Stimulated activated CD4-positive, alpha-beta T cell treated with anti-CD3 and anti-CD28 coated beads, Interleukin-4, amount 100 ng/mL, for 1 hour (primary cell): Measurements from ENCODE around the gene RMC1.
"Not testable (repeated sequence)": the region's sequence is repeated elsewhere in the genome, so short reads cannot be mapped to it uniquely, and the experiment has no call there.

Source experiments
- DNase-seq: peaks from one replicate; pipeline ENCODE4 v3.0.0-alpha.2; 2020

The RMC1 gene

GRCh38 chr18:23503038-23503962 is at the start of gene RMC1:
RMC1 (plus strand) TSS chr18:23503511; CDS start chr18:23503619, 108 bp downstream.
- DNase-seq, result peak; percentile 99

DNA sequence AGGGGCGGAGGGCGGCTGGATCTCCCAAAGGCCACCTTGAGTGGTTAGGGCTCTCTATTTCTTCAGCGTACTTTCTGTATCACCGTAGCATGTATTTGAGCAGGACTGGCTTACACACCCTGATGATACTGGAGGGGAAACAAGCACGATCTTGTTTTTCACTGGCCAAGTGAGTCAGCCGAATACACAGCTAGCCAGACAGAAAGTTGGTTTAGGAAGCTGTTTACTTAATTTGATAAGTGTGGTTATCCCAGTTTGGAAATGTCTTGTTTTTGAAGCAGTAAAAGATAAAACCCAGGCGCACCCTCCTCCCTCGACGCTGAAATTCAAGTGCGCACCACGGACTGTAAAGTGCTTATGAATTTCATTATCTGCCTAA is 49.6 kb upstream of the RMC1 start:
- DNase-seq, result no peak

GRCh38 chr18:23456835-23457234 is 46.5 kb upstream of the RMC1 start:
- no peak for DNase-seq

DNA sequence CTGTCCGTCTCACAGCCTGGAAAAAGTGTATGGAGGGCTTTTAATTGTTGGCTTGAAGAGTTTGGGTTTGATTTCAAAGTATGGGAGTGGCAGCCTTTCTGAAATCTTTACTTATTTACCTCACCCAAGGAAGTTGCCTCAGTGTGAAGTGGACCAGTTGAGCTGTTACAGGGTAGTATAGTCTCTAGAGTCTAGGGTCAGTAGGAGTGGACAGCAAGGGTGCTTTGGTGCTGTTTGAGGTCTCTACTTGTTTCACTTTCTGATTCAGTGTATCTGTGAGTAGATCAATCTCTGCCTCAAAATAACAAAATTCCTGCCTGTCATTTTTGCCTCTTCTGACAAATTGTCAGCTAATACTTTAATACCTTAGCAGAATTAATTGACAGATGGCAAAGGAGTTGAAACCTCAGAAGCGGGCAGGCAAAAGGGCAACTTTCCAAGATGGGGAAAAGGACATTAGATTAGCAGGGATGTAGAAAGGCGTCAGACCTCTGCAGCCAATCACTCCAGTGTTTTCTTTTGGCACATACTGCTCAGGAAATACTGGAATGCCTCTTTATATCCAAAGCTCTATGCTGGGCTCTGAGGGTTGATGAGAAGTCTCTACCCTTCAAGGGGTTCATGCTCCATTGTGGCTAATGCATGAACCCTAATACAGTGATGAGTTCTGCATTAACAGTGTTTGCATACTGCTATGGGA is 44.3 kb upstream of the RMC1 start:
- DNase-seq, result no peak

- DNase-seq, result no peak
These were observed 43.8 kb upstream of the RMC1 start for GRCh38 chr18:23459530-23459921.

DNA sequence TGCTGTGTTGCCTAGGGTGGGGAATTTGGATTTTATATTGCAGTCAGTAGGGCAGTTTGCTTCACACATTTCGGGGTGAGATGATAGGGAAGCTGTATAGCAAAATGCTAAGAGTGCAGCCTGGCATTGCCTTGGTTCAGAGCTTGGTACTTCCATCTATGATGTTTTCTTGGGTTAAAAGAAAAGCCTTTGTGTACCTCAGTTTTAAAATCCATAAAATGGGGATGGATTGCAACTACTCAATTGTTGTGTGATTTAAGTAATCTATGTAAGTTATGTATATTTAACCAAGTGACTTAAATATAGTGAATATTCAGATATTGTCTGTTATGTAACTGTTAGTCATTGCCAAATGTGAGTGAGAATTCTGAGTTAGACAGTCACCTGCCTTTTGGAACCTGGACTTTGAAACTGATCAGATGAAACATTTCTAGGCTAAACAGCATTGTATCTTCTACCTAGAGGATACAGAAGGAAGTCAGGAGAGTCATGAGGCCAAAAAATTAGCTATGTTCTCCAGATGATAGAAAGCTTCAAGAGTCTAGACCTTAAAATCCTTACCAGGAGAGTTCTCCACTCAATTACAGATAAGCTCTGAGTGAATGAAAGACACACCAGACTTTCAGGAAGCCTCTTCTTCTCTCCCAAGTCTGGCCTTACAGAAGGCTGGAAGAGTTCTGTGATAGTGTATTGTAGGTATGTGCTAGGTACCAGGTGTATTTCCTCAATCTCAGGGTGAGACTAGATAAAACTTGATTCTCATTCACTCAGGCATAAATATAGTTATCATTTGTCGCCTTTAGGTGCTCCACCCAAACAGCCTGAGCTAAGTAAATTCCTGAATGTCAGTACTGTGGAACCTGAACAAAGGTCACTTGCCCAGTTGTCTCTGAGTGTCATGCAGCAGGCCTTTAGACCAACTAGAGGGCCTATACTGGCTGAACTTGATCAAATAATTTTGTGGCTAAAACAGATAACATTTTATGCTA is 42.7 kb upstream of the RMC1 start:
- no peak for DNase-seq

GRCh38 chr18:23462876-23463275 is 40.4 kb upstream of the RMC1 start:
- DNase-seq, result no peak

DNA sequence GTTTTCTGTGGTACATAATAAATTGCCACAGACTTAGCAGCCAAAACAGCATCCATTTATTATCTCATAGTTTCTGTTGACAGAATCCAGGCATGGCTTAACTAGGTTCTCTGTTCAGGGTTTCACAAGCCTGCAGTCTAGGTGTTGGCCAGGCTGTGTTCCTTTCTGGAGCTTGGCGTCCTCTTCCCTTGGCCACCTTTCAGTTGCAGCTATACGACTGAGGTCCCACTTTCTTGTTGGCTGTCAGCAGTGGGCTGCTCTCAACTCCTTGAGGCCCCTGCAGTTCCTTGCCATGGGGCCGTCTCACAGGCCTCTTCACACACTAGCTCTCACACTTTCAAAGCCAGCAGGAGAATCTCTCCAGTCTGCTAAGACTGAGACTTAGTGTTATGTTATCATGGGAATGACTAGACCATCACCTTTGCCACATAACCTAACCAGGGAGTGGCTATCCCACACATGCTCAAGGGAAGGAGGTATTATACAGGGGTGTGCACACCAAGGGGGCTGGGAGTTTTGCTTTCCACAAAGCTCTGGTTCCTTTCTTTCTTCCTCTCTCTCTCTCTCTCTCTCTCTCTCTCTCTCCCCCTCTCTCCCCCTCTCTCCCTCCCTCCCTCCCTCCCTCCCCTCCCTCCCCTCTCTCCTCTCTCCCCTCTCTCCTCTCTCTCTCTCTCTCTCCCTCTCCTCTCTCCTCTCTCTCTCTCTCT is 34.4 kb upstream of the RMC1 start:
- no peak for DNase-seq

- DNase-seq, result no peak
These were observed 32.5 kb upstream of the RMC1 start for GRCh38 chr18:23470620-23471387.

GRCh38 chr18:23471486-23471885 is 31.8 kb upstream of the RMC1 start:
- no peak for DNase-seq

GRCh38 chr18:23479829-23480505 is 23.3 kb upstream of the RMC1 start:
- no peak for DNase-seq

- no peak for DNase-seq
These were observed 18.6 kb upstream of the RMC1 start for GRCh38 chr18:23484561-23485182.

DNA sequence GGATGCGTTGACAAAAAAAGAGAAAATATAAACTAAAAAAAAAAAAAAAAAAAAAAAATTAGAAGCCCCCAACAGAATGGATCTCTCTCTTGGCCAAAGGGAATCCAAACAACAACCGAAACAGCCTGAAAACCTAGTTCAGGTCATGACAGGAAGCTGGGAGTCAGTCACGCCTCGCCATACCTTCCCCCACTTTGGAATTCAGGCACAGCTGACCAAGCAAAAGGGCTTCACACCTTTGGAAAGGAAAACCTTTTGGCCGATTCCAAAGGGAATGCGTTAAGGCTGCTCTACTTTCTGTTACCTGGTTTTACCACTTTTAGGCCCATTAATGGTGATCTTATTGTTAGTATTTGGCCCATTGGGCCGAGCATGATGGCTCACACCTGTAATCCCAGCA is 17.9 kb upstream of the RMC1 start:
- DNase-seq, result no peak

- DNase-seq, result peak; percentile 36
These were observed 15.4 kb upstream of the RMC1 start for GRCh38 chr18:23487738-23488570.

DNA sequence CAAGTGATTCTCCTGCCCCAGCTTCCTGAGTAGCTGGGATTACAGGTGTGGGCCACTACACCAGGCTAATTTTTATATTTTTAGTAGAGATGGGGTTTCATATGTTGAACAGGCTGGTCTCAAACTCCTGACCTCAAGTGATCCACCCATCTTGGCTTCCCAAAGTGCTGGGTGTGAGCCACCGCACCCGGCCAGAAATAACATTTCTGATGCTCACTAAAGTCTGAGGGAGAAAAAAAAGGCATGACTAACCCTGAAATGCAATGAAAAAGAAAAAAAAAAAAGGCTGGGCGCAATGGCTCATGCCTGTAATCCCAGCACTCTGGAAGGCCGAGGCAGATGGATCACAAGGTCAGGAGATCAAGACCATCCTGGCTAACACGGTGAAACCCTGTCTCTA is 13.7 kb upstream of the RMC1 start:
- not testable (repeated sequence) for DNase-seq

- no peak for DNase-seq
These were observed 9.7 kb upstream of the RMC1 start for GRCh38 chr18:23493654-23494053.

DNA sequence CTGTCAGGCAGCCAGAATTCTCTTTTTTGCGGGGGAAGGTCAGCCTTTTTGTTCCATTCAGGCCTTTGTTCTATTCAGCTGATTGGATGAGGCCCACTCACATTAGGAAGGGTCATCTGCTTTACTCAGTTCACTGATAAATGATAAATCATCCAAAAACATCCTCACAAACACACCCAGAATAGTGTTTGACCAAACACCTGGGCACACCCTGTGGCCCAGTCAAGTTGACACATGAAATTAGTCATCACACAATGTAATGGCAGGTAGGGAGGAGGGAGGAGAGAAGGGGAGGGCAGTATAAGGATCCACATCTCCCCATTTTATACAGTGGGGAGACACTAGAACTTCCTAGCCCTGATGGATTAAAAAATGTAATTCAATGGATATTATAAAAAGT is 8.3 kb upstream of the RMC1 start:
- DNase-seq, result no peak

GRCh38 chr18:23495723-23496440 is 7.4 kb upstream of the RMC1 start:
- DNase-seq, result no peak

GRCh38 chr18:23498117-23498516 is 5.2 kb upstream of the RMC1 start:
- no peak for DNase-seq
